Hepatocyte (in vitro differentiated cells): ENCODE results near the gene LPP.

Experiments
- CTCF ChIP-seq: fragments of 200-600 bp; sonication (generic); IDR thresholded peaks from 2 replicates; pipeline ENCODE4 v1.5.1; 2016; ENCODE audit warnings: antibody characterized with exemption, mild to moderate bottlenecking; ENCODE audit not compliant: poor library complexity
- EZH2 ChIP-seq: fragments of 200-600 bp; sonication (generic); IDR thresholded peaks from 2 replicates; pipeline ENCODE4 v1.6.1; 2016; ENCODE audit warnings: antibody characterized with exemption, mild to moderate bottlenecking, borderline replicate concordance
- EZH2phosphoT487 ChIP-seq: fragments of 200-600 bp; sonication (generic); IDR thresholded peaks from one replicate; pipeline ENCODE4 v1.6.1; 2018; ENCODE audit warnings: antibody characterized with exemption, mild to moderate bottlenecking, low read depth, moderate library complexity; ENCODE audit not compliant: unreplicated experiment, severe bottlenecking

GRCh38 chr3:188739511-188739910, 585.6 kb downstream of the LPP start:
- TF ChIP-seq CTCF (no peak), EZH2 (no peak), EZH2phosphoT487 (no peak)
